Left hindlimb (tissue), 1 donor: ENCODE results near the gene CPNE4.
"Not testable (repeated sequence)": the region's sequence is repeated elsewhere in the genome, so short reads cannot be mapped to it uniquely, and the experiment has no call there.

Experiments used
- DNase-seq: peaks from one replicate; pipeline ENCODE4 v3.0.0-alpha.2; 2018

CPNE4 gene

DNA sequence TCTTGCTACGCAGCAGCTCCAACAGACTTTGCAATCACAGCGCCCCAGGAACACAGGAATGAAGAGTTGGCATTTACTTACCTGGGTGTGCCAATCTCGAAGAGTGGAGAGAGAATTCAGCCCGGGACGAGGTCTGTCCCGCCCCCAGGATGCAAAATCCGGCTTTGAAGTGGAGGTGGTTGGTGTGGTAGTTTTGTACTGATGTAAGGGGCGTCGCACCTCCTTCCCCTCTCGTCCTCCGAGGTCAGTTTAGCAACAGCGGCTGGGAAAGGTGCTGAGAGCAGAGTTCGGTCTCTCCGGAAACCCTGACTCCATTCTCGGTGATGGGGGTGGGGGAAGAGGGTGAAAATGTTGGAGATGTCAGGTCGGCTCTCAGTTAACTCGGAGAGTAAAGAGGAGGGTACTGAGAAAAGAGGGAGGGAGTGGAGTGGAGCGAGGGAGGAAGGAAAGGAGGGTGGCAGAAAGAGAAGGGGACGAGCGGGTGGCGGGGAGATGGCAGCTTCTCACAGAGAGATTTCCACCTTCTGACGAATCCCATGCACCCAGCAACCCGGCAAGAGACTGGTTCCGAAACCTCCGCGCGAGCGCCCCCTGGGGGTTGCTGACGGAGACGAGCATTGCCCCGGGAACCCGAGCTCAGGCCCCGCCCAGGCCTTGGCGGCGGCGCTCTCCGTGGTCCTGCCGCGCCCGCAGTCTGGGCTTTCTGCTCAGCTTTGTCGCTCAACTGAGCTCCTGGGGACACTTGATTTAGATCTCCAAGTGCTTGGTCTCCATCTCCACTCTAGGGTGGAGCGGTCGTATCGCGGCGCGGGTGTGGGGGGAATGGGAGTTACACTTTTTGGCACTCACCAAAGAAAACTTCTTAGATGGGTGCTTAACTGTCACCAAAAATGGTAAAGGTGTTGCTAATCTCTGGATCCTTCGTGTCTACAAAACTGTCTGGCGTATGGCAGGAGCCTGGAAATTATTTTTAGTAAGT is at the start of gene CPNE4:
Gene CPNE4, minus strand, starts transcription at position 529 of the 979 bp plus-strand sequence.
- peak; percentile 82 for DNase-seq

DNA sequence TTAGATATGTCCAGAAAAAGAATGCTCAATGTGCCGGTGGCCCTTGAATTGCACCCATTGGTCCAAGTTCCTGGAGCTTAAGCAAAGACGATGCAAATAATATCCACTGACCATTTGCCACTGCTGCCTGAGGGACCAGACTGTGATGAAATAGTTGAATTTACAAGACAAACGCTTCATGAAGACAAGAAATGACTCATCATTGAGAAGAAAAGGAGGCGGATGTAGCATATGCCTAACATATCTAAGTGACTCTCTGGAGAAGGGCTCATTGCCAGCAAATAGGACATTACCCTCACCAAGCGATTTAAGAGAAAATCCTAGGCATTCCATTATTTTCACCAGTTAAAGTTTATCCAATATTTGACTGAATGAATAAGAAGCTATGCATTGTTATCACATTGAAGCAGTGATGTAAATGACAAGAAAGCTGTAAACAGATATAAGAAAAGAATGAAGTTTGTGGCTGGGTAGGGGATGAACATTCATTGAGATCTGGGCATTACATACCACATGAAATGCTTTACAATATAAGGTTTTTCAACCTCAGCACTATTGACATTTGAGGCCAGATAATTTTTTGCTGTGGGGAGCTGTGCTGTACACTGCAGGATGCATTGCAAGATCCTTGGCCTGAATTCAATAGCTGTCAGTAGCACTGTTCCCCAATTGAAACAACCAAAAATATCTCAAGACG is 48.9 kb upstream of the CPNE4 start:
- no peak for DNase-seq

DNA sequence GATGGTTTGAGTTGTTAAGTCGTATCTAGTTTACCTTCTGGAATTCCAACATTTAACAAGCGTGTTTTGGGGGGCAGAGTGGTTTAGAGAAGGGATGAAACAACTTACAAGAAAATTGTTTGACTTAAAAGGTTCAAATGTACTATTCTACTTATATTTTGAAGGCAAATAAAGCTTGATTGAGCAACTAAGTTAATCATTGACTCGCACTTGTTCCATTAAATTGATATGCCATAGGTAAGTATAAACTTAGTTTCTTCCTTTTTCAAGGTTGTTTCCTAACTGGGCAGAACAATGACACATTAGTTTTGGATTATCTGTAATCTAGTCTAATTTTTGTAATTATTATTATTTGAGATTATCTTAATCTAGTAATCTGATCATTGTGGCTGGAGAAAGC is 48.3 kb upstream of the CPNE4 start:
- DNase-seq = no peak

DNA sequence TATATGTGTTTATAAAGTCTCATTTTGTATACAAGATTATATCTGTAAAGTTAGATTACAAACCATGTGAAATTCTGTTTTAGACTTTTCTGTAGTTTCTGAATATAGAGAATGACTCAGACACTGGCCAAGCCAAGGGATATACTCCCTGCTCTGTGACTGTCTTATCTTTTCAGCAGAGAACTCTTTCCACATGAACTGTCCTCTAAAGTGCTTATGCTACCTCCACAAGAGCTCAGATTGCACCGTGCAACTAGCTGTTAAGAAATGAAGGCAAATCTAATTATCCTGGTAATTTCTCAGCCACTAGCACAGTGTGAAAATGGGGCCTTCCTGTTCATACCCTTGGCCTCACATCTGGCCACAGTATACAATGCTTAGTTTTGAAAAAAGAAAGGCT is 44.3 kb upstream of the CPNE4 start:
- no peak for DNase-seq

DNA sequence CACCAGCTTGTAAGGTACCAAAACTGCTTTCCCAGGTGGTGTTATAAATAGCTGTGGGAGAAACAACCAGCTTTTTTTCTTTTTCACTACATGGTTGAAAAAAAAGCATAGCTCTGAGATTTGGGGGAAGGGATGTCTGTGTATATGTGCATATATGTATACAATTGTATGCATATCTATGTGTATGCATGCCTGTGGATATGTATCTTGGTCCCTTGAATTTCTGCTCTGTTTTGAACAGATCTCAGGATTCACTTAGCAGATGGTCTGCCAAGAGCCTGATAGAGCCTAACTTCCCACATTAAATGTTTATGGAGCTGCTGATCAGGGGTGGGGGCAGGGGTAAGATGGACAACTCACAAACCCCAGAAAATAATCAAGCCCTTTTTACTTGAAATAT is 39.0 kb upstream of the CPNE4 start:
- no peak for DNase-seq

DNA sequence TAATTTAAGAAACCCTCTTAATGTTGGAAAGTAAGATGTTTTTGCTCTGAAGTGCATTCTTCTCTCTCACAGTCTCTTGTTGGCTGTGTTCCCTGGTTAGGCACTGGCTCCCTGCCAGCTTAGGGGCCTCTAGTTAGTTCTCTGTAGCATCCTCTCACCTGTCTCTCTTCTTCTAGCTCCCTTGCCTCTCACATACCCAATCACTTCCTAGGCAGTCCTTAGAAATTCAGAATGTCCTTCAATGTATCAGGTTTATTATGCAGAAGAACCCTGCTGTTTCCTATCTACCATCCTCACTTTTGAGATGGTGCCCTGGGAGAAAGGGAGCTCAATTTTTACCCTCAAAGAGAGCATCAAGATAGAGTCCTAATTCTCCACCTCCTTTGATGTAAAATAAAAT is 36.2 kb upstream of the CPNE4 start:
- DNase-seq = no peak

GRCh38 chr3:132064114-132064513 is 29.3 kb upstream of the CPNE4 start:
- DNase-seq = no peak

GRCh38 chr3:132062535-132062934 is 27.7 kb upstream of the CPNE4 start:
- DNase-seq = no peak

GRCh38 chr3:132055872-132056271 is 21.1 kb upstream of the CPNE4 start:
- no peak for DNase-seq

DNA sequence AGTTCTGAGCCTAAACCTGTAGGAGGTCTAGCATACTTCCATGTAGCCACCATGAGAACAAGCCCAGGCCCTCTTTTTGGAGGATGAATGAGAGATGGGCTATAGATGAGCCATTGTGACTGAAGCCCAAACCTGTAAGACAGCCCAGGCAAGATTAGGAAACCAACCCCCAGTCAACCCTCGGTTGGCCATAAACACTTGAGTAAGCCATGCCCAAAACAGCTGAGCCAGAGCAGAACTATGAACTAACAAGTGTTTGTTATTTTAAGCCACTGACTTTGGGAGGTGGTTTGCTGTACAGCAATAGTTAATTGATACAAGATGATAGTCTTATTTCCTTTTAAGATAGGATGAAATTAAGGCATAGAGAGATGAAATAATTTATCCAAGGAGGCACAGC is 12.4 kb upstream of the CPNE4 start:
- no peak for DNase-seq

DNA sequence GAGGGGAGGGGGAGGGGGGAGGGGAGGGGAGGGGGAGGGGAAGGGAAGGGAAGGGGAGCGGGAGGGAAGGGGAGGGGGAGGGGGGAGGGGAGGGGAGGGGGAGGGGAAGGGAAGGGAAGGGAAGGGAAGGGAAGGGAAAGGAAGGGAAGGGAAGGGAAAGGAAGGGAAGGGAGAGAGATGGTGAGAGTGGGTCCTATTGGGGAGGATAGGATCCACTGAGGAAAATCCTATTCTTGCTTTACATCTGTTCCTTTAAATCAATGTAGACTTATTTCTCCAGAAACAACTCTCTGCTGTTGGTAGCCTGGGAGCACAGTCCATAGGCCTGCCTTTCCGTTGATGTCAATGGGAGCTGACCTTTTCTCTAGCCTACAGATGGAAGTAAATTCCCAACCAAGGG is 10.1 kb upstream of the CPNE4 start:
- not testable (repeated sequence) for DNase-seq

GRCh38 chr3:132042681-132043080 is 7.9 kb upstream of the CPNE4 start:
- DNase-seq = no peak

DNA sequence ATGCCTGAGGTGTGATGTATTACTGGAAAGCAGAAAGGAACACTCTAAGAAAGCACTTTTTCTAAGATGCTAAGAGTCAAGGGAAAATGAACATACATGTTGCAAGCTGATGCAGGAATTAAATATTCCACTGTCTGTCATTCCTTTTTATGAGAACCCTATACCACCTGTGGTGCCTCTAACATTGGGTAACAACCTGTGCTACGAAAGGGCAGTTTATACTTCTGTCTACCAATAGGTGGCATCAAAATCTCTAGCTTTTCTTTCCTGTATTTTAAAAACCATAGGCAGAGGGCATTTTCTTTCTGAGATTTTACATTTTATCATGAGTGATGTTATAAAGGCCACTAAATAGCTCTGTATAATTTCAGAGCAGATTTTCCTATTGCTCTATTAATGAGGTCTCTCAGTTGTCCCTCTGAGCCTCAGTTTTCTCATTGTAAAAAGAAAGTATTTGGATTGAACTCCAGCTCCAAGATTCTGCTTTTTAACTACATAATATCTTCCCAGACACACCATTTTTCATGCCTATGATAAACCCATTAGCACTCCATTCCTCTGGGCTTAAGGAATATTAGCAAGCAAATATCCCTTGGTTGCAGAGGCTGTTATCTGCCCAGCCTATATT is 3.5 kb upstream of the CPNE4 start:
- DNase-seq = no peak

GRCh38 chr3:132037581-132037980 is 2.8 kb upstream of the CPNE4 start:
- DNase-seq = no peak

DNA sequence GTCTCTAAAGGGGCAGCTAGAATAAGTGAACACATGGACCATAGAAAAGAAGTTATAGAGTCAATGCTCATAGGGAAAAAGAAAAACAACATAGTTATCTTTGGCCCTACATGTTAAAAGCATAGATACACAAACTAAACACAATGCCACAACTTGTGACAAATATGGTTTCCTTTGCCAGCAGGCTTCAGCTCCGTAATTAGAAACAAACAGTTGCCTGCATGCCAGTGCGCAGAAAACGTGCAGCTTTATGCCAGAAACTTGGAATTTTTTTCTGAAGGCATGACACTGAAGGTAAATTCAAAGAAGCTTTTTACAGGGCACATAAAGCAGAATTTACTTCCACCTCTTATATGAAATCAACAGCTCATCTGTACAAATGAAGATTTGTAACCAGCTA is 2.2 kb upstream of the CPNE4 start:
- DNase-seq = no peak

DNA sequence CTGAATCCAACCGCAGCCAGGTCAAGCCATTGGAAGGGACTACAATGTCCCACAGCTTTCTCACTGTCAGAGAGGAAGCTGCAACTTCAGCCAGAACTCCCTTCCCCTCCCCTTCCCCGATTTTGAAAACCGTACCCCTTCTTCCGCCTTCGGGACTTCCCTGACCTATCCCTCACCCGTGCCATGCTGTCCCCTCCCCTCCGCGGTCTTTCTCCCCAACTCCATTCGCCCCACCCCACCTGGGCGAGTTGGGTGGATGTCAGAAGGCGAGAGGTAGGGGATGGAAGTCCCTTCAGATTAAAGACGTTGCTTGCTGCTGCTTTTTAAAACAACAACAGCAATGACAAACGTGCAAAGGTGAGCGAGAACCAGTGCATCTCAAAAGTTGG is 723 bp downstream of the CPNE4 start:
- DNase-seq = no peak

DNA sequence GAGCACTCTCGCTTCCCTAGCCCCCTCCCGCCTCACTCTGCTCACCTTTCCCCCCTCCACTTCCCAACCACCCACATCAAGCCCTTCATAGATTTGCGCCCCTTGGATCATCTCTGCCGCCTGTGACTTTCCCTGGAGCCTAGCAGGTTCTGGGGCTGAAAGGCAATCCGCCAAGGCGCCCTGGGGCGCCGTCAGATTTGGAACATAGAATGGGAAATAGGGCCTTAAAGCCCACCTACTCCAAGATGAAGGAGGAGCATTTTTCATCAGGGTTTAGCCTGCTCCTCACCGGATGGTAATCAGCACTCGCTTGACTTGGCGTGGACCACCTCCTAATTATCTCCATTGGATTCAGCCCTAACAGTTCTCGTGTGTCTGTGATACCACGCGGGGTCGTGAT is 1.3 kb downstream of the CPNE4 start:
- no peak for DNase-seq

DNA sequence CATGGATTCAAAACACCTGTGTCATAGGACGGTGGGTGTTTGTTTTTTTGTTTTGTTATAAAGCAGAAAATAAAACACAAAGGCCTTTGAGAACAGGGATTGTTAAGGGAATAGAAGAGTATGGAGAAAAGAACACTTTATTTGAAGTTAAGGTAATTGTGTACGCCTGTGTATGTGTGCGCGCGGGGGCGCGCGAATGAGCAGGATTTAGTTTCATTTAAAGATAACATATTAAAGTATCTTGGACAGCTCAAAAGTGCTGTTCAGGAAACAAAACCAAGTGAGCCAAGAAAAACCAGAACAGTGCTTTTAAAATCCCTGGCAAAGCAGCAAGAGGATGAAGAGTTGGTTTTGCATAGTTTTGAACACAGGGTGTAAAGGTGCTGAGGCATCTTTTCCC is 1.9 kb downstream of the CPNE4 start:
- no peak for DNase-seq

- DNase-seq = peak; percentile 77
Observed at GRCh38 chr3:132029182-132029902, 5.5 kb downstream of the CPNE4 start.

- no peak for DNase-seq
Observed at GRCh38 chr3:132022914-132023313, 11.9 kb downstream of the CPNE4 start.

- DNase-seq = no peak
Observed at GRCh38 chr3:132020058-132020457, 14.8 kb downstream of the CPNE4 start.

GRCh38 chr3:132017137-132017536 is 17.7 kb downstream of the CPNE4 start:
- DNase-seq = no peak
